IMR-90 (cell line): ENCODE results near the gene GSTO1.

Experiments used
- BHLHE40 ChIP-seq: fragments of 150-350 bp; IDR thresholded peaks from 2 replicates; pipeline ENCODE4 v1.6.1; 2016; ENCODE audit warnings: mild to moderate bottlenecking, low read depth, low read length
- CEBPB ChIP-seq: IDR thresholded peaks from 2 replicates; pipeline ENCODE4 v1.6.1; 2012; ENCODE audit warnings: low read depth, low read length, improper control_type of control experiment
- MXI1 ChIP-seq: IDR thresholded peaks from 2 replicates; pipeline ENCODE4 v1.6.1; 2012; ENCODE audit warnings: low read depth, mild to moderate bottlenecking, low read length, moderate library complexity, borderline replicate concordance
- NFE2L2 ChIP-seq: fragments of 150-350 bp; IDR thresholded peaks from 2 replicates; pipeline ENCODE4 v1.6.1; 2016; ENCODE audit warnings: low read depth, mild to moderate bottlenecking, low read length
- POLR2A ChIP-seq: IDR thresholded peaks from 2 replicates; pipeline ENCODE4 v1.6.1; 2012; ENCODE audit warnings: mild to moderate bottlenecking, low read depth, low read length
- RAD21 ChIP-seq: IDR thresholded peaks from 2 replicates; pipeline ENCODE4 v1.6.1; 2012; ENCODE audit warnings: low read length, improper control_type of control experiment
- RCOR1 ChIP-seq: IDR thresholded peaks from 2 replicates; pipeline ENCODE4 v1.6.1; 2012; ENCODE audit warnings: mild to moderate bottlenecking, low read length, improper control_type of control experiment; ENCODE audit not compliant: insufficient replicate concordance
- RFX5 ChIP-seq: IDR thresholded peaks from 2 replicates; pipeline ENCODE4 v1.8.0; 2012; ENCODE audit warnings: low read depth, mild to moderate bottlenecking, low read length, moderate library complexity
- SMC3 ChIP-seq: fragments of 150-350 bp; IDR thresholded peaks from 2 replicates; pipeline ENCODE4 v1.6.1; 2016; ENCODE audit warnings: low read depth, mild to moderate bottlenecking, antibody characterized with exemption, low read length, moderate library complexity
- TF ChIP-seq, protein P1 (sequence below): conservative IDR thresholded peaks from 2 replicates; pipeline ENCODE4 v1.5.1; 2012; ENCODE audit warnings: mild to moderate bottlenecking, low read depth, low read length, improper control_type of control experiment
- TF ChIP-seq, protein P2 (sequence below): fragments of 150-350 bp; IDR thresholded peaks from 2 replicates; pipeline ENCODE4 v1.6.1; 2016; ENCODE audit warnings: low read depth, mild to moderate bottlenecking, low read length, moderate library complexity, borderline replicate concordance

- TF ChIP-seq, protein P1, sequence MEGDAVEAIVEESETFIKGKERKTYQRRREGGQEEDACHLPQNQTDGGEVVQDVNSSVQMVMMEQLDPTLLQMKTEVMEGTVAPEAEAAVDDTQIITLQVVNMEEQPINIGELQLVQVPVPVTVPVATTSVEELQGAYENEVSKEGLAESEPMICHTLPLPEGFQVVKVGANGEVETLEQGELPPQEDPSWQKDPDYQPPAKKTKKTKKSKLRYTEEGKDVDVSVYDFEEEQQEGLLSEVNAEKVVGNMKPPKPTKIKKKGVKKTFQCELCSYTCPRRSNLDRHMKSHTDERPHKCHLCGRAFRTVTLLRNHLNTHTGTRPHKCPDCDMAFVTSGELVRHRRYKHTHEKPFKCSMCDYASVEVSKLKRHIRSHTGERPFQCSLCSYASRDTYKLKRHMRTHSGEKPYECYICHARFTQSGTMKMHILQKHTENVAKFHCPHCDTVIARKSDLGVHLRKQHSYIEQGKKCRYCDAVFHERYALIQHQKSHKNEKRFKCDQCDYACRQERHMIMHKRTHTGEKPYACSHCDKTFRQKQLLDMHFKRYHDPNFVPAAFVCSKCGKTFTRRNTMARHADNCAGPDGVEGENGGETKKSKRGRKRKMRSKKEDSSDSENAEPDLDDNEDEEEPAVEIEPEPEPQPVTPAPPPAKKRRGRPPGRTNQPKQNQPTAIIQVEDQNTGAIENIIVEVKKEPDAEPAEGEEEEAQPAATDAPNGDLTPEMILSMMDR, result no peak
- TF ChIP-seq POLR2A, result 0 out of 2 replicates have a peak, but pooled peaks have one; percentile 8
- TF ChIP-seq, protein P2, sequence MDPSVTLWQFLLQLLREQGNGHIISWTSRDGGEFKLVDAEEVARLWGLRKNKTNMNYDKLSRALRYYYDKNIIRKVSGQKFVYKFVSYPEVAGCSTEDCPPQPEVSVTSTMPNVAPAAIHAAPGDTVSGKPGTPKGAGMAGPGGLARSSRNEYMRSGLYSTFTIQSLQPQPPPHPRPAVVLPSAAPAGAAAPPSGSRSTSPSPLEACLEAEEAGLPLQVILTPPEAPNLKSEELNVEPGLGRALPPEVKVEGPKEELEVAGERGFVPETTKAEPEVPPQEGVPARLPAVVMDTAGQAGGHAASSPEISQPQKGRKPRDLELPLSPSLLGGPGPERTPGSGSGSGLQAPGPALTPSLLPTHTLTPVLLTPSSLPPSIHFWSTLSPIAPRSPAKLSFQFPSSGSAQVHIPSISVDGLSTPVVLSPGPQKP, result no peak
- TF ChIP-seq RAD21, result no peak
- no peak for TF ChIP-seq BHLHE40
- no peak for TF ChIP-seq CEBPB
- no peak for TF ChIP-seq RCOR1
- TF ChIP-seq RFX5, result no peak
- TF ChIP-seq SMC3, result no peak
- TF ChIP-seq MXI1, result no peak
- no peak for TF ChIP-seq NFE2L2
Measured at GRCh38 chr10:104308439-104308903, 53.8 kb downstream of the GSTO1 start.
